GM12891 (cell line): ENCODE results near the gene ERVK3-1.
A peak's percentile ranks its signal among the peaks of the same experiment; 100 is the strongest.

Experiments used
- DNase-seq: peaks from one replicate; pipeline ENCODE4 v3.0.0; 2011; ENCODE audit warnings: low spot score; ENCODE audit not compliant: insufficient read length
- FAIRE-seq: peaks from 2 replicates; lab custom pipeline; 2011; peaks lifted over from hg19 to GRCh38; lab: Jason Lieb, UNC
- PAX5 ChIP-seq: IDR thresholded peaks from 2 replicates; pipeline ENCODE4 v1.6.1; 2011; ENCODE audit warnings: low read length, moderate library complexity, mild to moderate bottlenecking; ENCODE audit not compliant: insufficient read depth, severe bottlenecking
- POLR2A ChIP-seq: IDR thresholded peaks from 2 replicates; pipeline ENCODE4 v1.6.1; 2011; ENCODE audit warnings: low read depth, low read length, control low read depth
- POLR2AphosphoS5 ChIP-seq: IDR thresholded peaks from 2 replicates; pipeline ENCODE4 v1.6.1; 2011; ENCODE audit warnings: low read depth, low read length, control low read depth
- POU2F2 ChIP-seq: IDR thresholded peaks from 2 replicates; pipeline ENCODE4 v1.6.1; 2011; ENCODE audit warnings: low read depth, mild to moderate bottlenecking, control low read depth, low read length, moderate library complexity
- SPI1 ChIP-seq: IDR thresholded peaks from 2 replicates; pipeline ENCODE4 v1.6.1; 2011; ENCODE audit warnings: low read depth, low read length, control low read depth
- TAF1 ChIP-seq: IDR thresholded peaks from 2 replicates; pipeline ENCODE4 v1.6.1; 2011; ENCODE audit warnings: low read depth, low read length, control low read depth

Gene ERVK3-1

GRCh38 chr19:58357481-58358145, 52.4 kb downstream of the ERVK3-1 start:
- no peak for FAIRE-seq
- TF ChIP-seq SPI1 (no peak), POLR2A (no peak), PAX5 (no peak), POLR2AphosphoS5 (no peak), POU2F2 (no peak), TAF1 (no peak)
- no peak for DNase-seq

DNA sequence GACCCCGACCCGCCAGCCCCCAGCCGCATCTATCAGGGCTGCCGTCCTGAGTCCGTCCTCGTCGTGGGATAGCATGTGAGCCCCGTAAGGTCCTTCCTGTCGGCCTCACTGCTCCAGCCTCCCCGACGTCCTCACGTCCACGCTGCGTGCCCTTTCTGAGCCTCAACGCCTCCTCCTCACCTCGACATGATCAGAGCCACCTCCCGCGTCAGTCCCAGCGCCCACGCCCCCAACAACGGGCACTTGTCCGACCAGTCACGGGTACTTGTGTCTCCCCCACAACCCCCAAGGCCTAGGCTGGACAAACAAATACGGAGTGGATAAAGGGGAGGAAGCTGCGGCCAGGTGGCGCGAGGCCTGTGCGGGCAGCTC, 56.7 kb downstream of the ERVK3-1 start:
- no peak for TF ChIP-seq PAX5
- no peak for TF ChIP-seq POLR2A
- no peak for TF ChIP-seq POU2F2
- TF ChIP-seq POLR2AphosphoS5 = no peak
- FAIRE-seq = no peak
- DNase-seq = peak; percentile 68

DNA sequence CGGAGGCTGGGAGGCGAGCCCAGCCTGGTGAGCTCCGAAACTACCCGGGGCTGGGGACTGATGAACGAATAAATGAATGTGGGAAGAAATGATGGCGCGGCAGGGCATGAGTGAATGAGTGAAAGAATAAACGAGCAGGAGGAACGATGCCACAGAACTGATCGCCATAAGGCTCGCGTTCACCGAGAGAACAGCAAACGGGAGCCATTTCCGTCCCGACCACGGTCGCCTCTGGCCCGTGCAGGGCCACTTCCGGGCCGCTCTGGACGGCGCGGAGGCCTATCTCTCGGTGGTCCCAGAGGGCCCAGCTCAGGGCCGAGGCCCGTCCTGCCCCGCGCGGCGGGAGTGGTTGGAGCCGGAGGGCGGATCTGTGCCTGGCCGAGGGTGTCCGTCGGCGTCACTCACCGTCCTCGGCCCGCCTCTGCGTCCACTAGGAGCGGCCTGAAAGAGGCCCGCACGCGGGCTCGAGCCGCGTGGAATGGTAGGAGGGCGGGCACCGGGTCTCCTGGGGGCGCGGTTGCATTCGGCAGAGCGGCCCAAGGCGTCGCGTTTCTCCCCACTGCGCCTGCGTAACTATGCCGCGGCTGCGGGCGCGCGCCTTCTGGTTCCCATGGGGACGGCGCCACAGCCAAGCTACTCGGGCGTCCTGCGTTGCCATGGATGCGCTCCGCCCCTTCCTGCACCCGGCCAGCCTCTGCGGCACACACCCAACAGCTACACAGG, 57.3 kb downstream of the ERVK3-1 start, which contains the start of gene ZNF497:
Gene ZNF497, minus strand, starts transcription at position 480 of the 723 bp plus-strand sequence. CDS start 5,116 bp downstream, outside the sequence.
- TF ChIP-seq POU2F2 (0 out of 2 replicates have a peak, but pooled peaks have one; percentile 34), SPI1 (no peak), POLR2A (peak; percentile 84), POLR2AphosphoS5 (peak; percentile 64; the same call in 1 of the 2 replicates), PAX5 (no peak), TAF1 (peak; percentile 75; the same call in 1 of the 2 replicates)
- FAIRE-seq = peak; percentile 100
- peak; percentile 100 for DNase-seq

- no peak for DNase-seq
- FAIRE-seq = peak; percentile 77
- TF ChIP-seq SPI1 (peak; percentile 89), POU2F2 (no peak)
Measured at GRCh38 chr19:58364146-58364545, 59.0 kb downstream of the ERVK3-1 start.
